GM12872 (cell line): ENCODE data around the gene METTL8.

ENCODE experiments used
- TF ChIP-seq, protein P1 (sequence below): IDR thresholded peaks from 3 replicates; pipeline ENCODE4 v1.5.1; 2011; ENCODE audit warnings: low read depth, mild to moderate bottlenecking, low read length, moderate library complexity; ENCODE audit not compliant: insufficient read depth

METTL8 gene

GRCh38 chr2:171411214-171411613, 22.6 kb downstream of the METTL8 start:
- TF ChIP-seq, protein P1, sequence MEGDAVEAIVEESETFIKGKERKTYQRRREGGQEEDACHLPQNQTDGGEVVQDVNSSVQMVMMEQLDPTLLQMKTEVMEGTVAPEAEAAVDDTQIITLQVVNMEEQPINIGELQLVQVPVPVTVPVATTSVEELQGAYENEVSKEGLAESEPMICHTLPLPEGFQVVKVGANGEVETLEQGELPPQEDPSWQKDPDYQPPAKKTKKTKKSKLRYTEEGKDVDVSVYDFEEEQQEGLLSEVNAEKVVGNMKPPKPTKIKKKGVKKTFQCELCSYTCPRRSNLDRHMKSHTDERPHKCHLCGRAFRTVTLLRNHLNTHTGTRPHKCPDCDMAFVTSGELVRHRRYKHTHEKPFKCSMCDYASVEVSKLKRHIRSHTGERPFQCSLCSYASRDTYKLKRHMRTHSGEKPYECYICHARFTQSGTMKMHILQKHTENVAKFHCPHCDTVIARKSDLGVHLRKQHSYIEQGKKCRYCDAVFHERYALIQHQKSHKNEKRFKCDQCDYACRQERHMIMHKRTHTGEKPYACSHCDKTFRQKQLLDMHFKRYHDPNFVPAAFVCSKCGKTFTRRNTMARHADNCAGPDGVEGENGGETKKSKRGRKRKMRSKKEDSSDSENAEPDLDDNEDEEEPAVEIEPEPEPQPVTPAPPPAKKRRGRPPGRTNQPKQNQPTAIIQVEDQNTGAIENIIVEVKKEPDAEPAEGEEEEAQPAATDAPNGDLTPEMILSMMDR: no peak

DNA sequence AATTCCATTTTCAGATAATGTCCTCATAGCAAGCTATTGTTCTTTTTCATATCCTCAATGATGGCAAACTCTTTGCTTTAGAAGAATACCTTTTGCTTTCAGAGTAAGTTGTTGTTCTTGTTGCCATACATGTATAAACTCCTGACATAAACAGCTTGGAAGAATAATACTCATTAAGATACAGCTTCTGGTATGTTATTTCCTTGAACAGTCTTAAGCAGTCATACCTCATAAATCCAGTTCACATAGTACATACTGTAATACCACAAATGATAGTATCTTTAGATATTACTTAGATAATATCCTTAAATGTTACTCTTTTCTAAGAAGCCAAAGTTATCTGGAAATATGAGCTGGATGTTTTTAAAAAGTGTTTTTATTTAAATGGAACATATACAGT, 23.2 kb downstream of the METTL8 start:
- TF ChIP-seq, protein P1: no peak

GRCh38 chr2:171410101-171410500, 23.7 kb downstream of the METTL8 start:
- TF ChIP-seq, protein P1: no peak

- TF ChIP-seq, protein P1: no peak
These were observed 24.3 kb downstream of the METTL8 start for GRCh38 chr2:171409436-171409971.

DNA sequence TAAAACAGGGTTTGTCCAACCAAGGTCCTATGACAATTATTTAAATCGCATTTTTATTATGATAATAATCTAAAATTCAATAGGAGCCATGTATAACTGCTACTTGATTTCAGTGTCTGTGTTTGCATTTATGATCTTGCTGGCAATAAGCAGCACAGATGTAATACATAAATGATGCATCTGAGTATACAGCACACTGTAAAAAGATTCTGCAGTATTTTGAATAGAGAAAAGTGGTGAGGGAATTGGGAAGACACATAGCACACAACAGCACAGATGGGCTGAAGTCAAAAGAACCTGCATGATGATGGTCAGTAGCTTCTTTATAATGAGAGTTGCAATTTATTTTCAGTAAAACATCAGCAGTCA, 26.1 kb downstream of the METTL8 start:
- TF ChIP-seq, protein P1: no peak

- TF ChIP-seq, protein P1: no peak
These were observed 26.6 kb downstream of the METTL8 start for GRCh38 chr2:171407030-171407675.

DNA sequence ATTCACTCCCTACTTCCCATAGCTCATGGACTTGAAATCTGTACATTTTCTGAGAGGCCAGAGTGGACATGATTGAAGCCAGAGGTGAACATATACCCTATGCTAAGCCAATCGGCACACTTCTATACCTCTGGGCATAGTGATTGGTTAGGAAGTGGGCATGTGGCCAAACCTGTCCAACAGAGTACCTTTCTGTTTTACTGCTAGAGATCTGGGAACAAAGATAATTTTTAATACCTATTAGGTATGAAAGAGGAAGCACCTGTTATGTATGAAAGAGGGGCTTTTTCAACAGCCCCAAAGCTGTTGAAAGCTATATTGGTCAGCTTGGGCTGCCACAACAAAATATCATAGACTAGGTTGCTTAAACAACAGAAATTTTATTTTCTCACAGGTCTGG, 27.7 kb downstream of the METTL8 start:
- TF ChIP-seq, protein P1: no peak
